Esophagus squamous epithelium (tissue), 4 donors: ENCODE data around the gene ST3GAL2.

Experiments used
- POLR2A ChIP-seq, 4 donors: fragments of 450-650 bp; IDR thresholded peaks; one replicate each; pipeline ENCODE4 v1.6.1; 2017; ENCODE audit warnings: antibody characterized with exemption in 4 of 4, mild to moderate bottlenecking in 4 of 4, moderate library complexity in 3 of 4
- TF ChIP-seq, protein P1 (sequence below), 6 experiments: fragments of 450-650 bp in 4 of 6; fragments of 200-600 bp in 2 of 6; sonication (generic) in 2 of 6; IDR thresholded peaks; one replicate each; pipeline ENCODE4 v1.5.1; 2016 to 2019; ENCODE audit warnings: antibody characterized with exemption in 6 of 6, mild to moderate bottlenecking in 4 of 6, moderate library complexity in 4 of 6

DNA sequence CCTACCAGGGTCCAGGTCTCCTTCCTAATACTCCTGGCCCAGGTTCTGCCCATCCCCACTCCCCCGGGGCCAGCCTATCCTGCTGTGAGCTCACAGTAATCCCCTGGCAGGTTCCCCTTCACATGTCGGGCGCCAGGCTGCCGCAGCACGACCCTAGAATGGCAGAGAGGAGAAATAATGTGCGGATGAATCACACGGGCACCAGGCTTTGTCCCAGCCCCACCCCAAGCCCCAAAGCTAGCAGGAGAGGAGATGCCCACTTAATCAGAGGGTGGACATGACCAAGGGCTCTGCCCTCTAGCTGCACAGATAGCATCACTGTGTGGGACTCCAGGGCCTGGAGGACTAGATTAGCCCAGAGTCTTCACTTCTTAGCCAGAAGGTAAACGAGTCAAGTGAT lies 39.5 kb downstream of the ST3GAL2 start:
- TF ChIP-seq POLR2A (IDR thresholded peaks at IDR 0.05), result no peak
- TF ChIP-seq, protein P1, sequence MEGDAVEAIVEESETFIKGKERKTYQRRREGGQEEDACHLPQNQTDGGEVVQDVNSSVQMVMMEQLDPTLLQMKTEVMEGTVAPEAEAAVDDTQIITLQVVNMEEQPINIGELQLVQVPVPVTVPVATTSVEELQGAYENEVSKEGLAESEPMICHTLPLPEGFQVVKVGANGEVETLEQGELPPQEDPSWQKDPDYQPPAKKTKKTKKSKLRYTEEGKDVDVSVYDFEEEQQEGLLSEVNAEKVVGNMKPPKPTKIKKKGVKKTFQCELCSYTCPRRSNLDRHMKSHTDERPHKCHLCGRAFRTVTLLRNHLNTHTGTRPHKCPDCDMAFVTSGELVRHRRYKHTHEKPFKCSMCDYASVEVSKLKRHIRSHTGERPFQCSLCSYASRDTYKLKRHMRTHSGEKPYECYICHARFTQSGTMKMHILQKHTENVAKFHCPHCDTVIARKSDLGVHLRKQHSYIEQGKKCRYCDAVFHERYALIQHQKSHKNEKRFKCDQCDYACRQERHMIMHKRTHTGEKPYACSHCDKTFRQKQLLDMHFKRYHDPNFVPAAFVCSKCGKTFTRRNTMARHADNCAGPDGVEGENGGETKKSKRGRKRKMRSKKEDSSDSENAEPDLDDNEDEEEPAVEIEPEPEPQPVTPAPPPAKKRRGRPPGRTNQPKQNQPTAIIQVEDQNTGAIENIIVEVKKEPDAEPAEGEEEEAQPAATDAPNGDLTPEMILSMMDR (IDR thresholded peaks at IDR 0.05), result no peak
